GM12878 (cell line): ENCODE data around the gene ERC2. TPM values are rescaled to one million over a fixed set of nuclear protein-coding genes. Genes with fewer than 3 reads are reported as not detected.

Experiments used
- ATAC-seq: fragments of 200-7000 bp; cut with Tn5 transposase; 3 replicates; pipeline ENCODE4 v1.9.1; 2020; ENCODE audit warnings: mild to moderate bottlenecking, moderate library complexity
- BruUV-seq: library from RNA; stranded (reverse); fragments of 400-500 nt; replicated peaks from 2 replicates; lab custom pipeline; 2021; lab: Mats Ljungman, UMichigan
- CTCF ChIA-PET: fragments of 300-600 bp; sonication (Branson Sonifier 250); formaldehyde crosslinking; extraction: SDS; loops from one replicate; lab custom pipeline; 2021; ENCODE audit warnings: inconsistent platforms; lab: Yijun Ruan, JAX
- POLR2A ChIA-PET: fragments of 350-600 bp; formaldehyde crosslinking; extraction: SDS; loops from one replicate; lab custom pipeline; 2021; ENCODE audit warnings: inconsistent platforms; lab: Charles Lee
- RAD21 ChIA-PET: fragments of 300-600 bp; sonication (Branson Sonifier 250); formaldehyde crosslinking; loops from one replicate; lab custom pipeline; 2023; ENCODE audit warnings: antibody characterized with exemption; ENCODE audit not compliant: unreplicated experiment; lab: Charles Lee
- SMC1A ChIA-PET: fragments of 300-600 bp; sonication (Branson Sonifier 250); formaldehyde crosslinking; loops from one replicate; lab custom pipeline; 2023; ENCODE audit not compliant: unreplicated experiment, uncharacterized antibody; lab: Charles Lee
- DNase-seq: peaks from one replicate; pipeline ENCODE4 v3.0.0-alpha.2; 2011; ENCODE audit warnings: low read depth, low spot score
- FAIRE-seq: peaks from 3 replicates; lab custom pipeline; 2011; peaks lifted over from hg19 to GRCh38; lab: Jason Lieb, UNC
- H2AFZ ChIP-seq: 2 replicates; pipeline ENCODE4 v1.6.0; 2011; ENCODE audit warnings: low read depth, low read length, control low read depth; ENCODE audit not compliant: control insufficient read depth
- H3K27ac ChIP-seq: 2 replicates; pipeline ENCODE4 v1.5.1; 2011; ENCODE audit warnings: control low read depth; ENCODE audit not compliant: control insufficient read depth, insufficient read depth
- H3K27me3 ChIP-seq, 2 experiments: replicated peaks in 1 of 2; 2 replicates each; pipeline versions ENCODE4 v1.6.0 to v1.6.1; 2011; ENCODE audit warnings: low read length in 1 of 2; ENCODE audit not compliant: control insufficient read depth in 2 of 2, insufficient read depth in 2 of 2
- H3K36me3 ChIP-seq, 2 experiments: 2 replicates each; pipeline ENCODE4 v1.5.1; 2011; ENCODE audit warnings: low read length in 1 of 2; ENCODE audit not compliant: control insufficient read depth in 2 of 2, insufficient read depth in 2 of 2
- H3K4me1 ChIP-seq: 2 replicates; pipeline ENCODE4 v1.6.1; 2011; ENCODE audit warnings: mild to moderate bottlenecking, low read length, moderate library complexity, mixed read lengths; ENCODE audit not compliant: control insufficient read depth, insufficient read depth
- H3K4me2 ChIP-seq: 2 replicates; pipeline ENCODE4 v1.6.0; 2011; ENCODE audit warnings: control low read depth; ENCODE audit not compliant: control insufficient read depth, insufficient read depth
- H3K4me3 ChIP-seq: fragments of 200-600 bp; sonication (generic); 2 replicates; pipeline ENCODE4 v1.5.1; 2016
- H3K79me2 ChIP-seq: 2 replicates; pipeline ENCODE4 v1.6.0; 2011; ENCODE audit warnings: low read length; ENCODE audit not compliant: control insufficient read depth, insufficient read depth
- H3K9ac ChIP-seq: 2 replicates; pipeline ENCODE4 v1.8.0; 2011; ENCODE audit warnings: low read length, control low read depth, mixed read lengths; ENCODE audit not compliant: control insufficient read depth, insufficient read depth
- H3K9me3 ChIP-seq: replicated peaks from 3 replicates; pipeline ENCODE4 v1.5.1; 2011; ENCODE audit warnings: mild to moderate bottlenecking, low read length; ENCODE audit not compliant: control insufficient read depth, insufficient read depth
- H4K20me1 ChIP-seq: 2 replicates; pipeline ENCODE4 v1.6.0; 2011; ENCODE audit not compliant: control insufficient read depth, insufficient read depth
- BHLHE40 ChIP-seq, 2 experiments: fragments of 450-650 bp in 1 of 2; IDR thresholded peaks; 2 replicates each; pipeline ENCODE4 v1.6.1; 2011 to 2017; ENCODE audit warnings: low read depth in 2 of 2, borderline replicate concordance in 1 of 2, improper control_type of control experiment in 1 of 2, low read length in 1 of 2, mild to moderate bottlenecking in 1 of 2
- HDAC2 ChIP-seq: fragments of 200-600 bp; sonication (generic); IDR thresholded peaks from 2 replicates; pipeline ENCODE4 v1.6.1; 2017
- KLF5 ChIP-seq: fragments of 450-650 bp; IDR thresholded peaks from 2 replicates; pipeline ENCODE4 v1.6.1; 2014; ENCODE audit warnings: mild to moderate bottlenecking; ENCODE audit not compliant: partially characterized antibody
- MTA2 ChIP-seq: fragments of 450-650 bp; IDR thresholded peaks from 2 replicates; pipeline ENCODE4 v1.6.1; 2016; ENCODE audit warnings: low read depth, mild to moderate bottlenecking, moderate library complexity
- NR2C1 ChIP-seq: fragments of 450-650 bp; IDR thresholded peaks from 2 replicates; pipeline ENCODE4 v1.6.1; 2017; ENCODE audit warnings: antibody characterized with exemption, mild to moderate bottlenecking, moderate library complexity
- PRDM15 ChIP-seq: fragments of 450-650 bp; formaldehyde crosslinking; IDR thresholded peaks from 2 replicates; pipeline ENCODE4 v1.4.0; 2020; ENCODE audit warnings: mild to moderate bottlenecking, moderate library complexity
- RAD21 ChIP-seq: IDR thresholded peaks from 2 replicates; pipeline ENCODE4 v1.6.1; 2011; ENCODE audit warnings: mild to moderate bottlenecking, low read depth, low read length, moderate library complexity; ENCODE audit not compliant: insufficient read depth
- SUPT20H ChIP-seq: IDR thresholded peaks from 2 replicates; pipeline ENCODE4 v1.6.1; 2011; ENCODE audit warnings: low read depth, mild to moderate bottlenecking, low read length, moderate library complexity, borderline replicate concordance; ENCODE audit not compliant: control insufficient read depth
- USF2 ChIP-seq: IDR thresholded peaks from 2 replicates; pipeline ENCODE4 v1.6.1; 2011; ENCODE audit warnings: low read depth, low read length, improper control_type of control experiment, borderline replicate concordance
- YBX1 ChIP-seq: fragments of 450-650 bp; IDR thresholded peaks from 2 replicates; pipeline ENCODE4 v1.6.1; 2016; ENCODE audit warnings: antibody characterized with exemption
- WGBS: methylation state at CpG from one replicate; pipeline ENCODE4 v1.1.6; 2016; ENCODE audit warnings: low lambda C conversion rate; ENCODE audit not compliant: insufficient replicate concordance, insufficient coverage; ENCODE audit errors: missing lambda C conversion rate; 5-methylcytosine and 5-hydroxymethylcytosine counted together
- in situ Hi-C: fragments of 300-500 bp; cut with MboI; formaldehyde crosslinking; loops from 9 replicates; pipeline ENCODE4 v1.14.3; 2018; ENCODE audit warnings: mixed read lengths
- intact Hi-C: fragments of 100-400 bp; cut with micrococcal nuclease; formaldehyde crosslinking; loops from one replicate; pipeline ENCODE4 v1.14.2; 2022; ENCODE audit not compliant: unreplicated experiment
- polyA plus RNA-seq, 11 experiments: library from polyadenylated mRNA; depleted of rRNA in 4 of 11; unstranded in 6 of 11; stranded (reverse) in 5 of 11; fragments of >200 nt; fragmentation: Nextera tagmentation in 4 of 11; fragmentation: Illumina TruSeq in 1 of 11; extraction: Ambion mirVana in 4 of 11; extraction: Trizol in 1 of 11; gene quantifications; 1 replicate in 1 of 11; 2 replicates in 10 of 11; pipeline versions ENCODE4 v1.2.1 to v1.2.3, GENCODE V29; 2011 to 2016; ENCODE audit warnings: inconsistent platforms in 2 of 11, missing spikeins in 2 of 11, low read depth in 1 of 11
- total RNA-seq, 4 experiments: library from RNA; depleted of rRNA in 3 of 4; stranded (reverse); fragments of >200 nt in 3 of 4; fragmentation: Illumina TruSeq in 1 of 4; extraction: Trizol in 1 of 4; gene quantifications; 2 replicates each; pipeline versions ENCODE4 v1.2.1 to v1.2.3, GENCODE V29; 2013 to 2021
- TF ChIP-seq, protein P1 (sequence below): fragments of 450-650 bp; formaldehyde crosslinking; IDR thresholded peaks from 2 replicates; pipeline ENCODE4 v1.5.0; 2022; ENCODE audit warnings: mild to moderate bottlenecking, missing genetic modification characterization
- TF ChIP-seq, protein P2 (sequence below): fragments of 450-650 bp; IDR thresholded peaks from 2 replicates; pipeline ENCODE4 v1.6.1; 2016; ENCODE audit warnings: mild to moderate bottlenecking
- TF ChIP-seq, protein P3 (sequence below): fragments of 450-650 bp; IDR thresholded peaks from 2 replicates; pipeline ENCODE4 v1.6.1; 2014; ENCODE audit warnings: mild to moderate bottlenecking

Gene ERC2
- total and polyA plus RNA-seq, 10 of the 15 experiments (the other 5 are each of a cell fraction or from before 2014, with no cell fraction given) = 0.06 to 1.4 (median 0.12) TPM; not detected in 3

DNA sequence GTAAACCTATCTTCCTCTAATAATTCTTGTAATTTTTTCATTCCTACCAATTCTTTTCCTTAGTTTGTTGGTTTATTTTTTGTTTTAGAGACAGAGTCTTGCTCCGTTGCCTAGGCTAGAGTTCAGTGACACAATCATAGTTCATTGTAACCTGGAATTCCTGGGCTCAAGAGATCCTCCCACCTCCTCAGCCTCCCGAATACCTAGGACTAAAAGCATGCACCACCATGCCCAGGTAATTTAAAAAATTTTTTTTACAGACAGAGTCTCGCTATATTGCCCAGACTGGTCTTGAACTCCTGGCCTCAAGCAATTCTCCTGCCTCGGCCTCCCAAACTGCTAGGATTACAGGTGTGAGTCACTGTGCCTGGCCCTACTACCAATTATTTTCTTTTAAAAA lies 220.2 kb downstream of the ERC2 start:
- RAD21 ChIA-PET = no interaction called here
- Histone ChIP-seq H3K4me2 (no peak overlapping the region), H3K27ac (no peak overlapping the region), H4K20me1 (no peaks in the 10 kb centered on the region), H3K9ac (no peak overlapping the region), H3K79me2 (no peaks in the 10 kb centered on the region), H3K27me3 (no peaks in the 10 kb centered on the region), H3K4me1 (no peaks in the 10 kb centered on the region), H3K4me3 (no peak overlapping the region), H3K36me3 (no peaks in the 10 kb centered on the region), H2AFZ (no peak overlapping the region), H3K9me3 (no peaks in the 10 kb centered on the region)
- POLR2A ChIA-PET = no interaction called here
- 17% methylated on average over 4 of the region's 4 CpGs for WGBS
- no peak for DNase-seq
- no peak for FAIRE-seq
- intact Hi-C loops (no loop called here), in situ Hi-C loops (no loop called here)
- SMC1A ChIA-PET = no interaction called here
- CTCF ChIA-PET = no interaction called here
- no peak for ATAC-seq
- no peak for TF ChIP-seq BHLHE40 (IDR thresholded peaks at IDR 0.05; ENCODE audit: borderline replicate concordance in 1 of 2, low read depth in 2 of 2, low read length in 1 of 2)
- no peak for TF ChIP-seq MTA2
- TF ChIP-seq KLF5 = no peak
- TF ChIP-seq NR2C1 = no peak
- TF ChIP-seq, protein P1, sequence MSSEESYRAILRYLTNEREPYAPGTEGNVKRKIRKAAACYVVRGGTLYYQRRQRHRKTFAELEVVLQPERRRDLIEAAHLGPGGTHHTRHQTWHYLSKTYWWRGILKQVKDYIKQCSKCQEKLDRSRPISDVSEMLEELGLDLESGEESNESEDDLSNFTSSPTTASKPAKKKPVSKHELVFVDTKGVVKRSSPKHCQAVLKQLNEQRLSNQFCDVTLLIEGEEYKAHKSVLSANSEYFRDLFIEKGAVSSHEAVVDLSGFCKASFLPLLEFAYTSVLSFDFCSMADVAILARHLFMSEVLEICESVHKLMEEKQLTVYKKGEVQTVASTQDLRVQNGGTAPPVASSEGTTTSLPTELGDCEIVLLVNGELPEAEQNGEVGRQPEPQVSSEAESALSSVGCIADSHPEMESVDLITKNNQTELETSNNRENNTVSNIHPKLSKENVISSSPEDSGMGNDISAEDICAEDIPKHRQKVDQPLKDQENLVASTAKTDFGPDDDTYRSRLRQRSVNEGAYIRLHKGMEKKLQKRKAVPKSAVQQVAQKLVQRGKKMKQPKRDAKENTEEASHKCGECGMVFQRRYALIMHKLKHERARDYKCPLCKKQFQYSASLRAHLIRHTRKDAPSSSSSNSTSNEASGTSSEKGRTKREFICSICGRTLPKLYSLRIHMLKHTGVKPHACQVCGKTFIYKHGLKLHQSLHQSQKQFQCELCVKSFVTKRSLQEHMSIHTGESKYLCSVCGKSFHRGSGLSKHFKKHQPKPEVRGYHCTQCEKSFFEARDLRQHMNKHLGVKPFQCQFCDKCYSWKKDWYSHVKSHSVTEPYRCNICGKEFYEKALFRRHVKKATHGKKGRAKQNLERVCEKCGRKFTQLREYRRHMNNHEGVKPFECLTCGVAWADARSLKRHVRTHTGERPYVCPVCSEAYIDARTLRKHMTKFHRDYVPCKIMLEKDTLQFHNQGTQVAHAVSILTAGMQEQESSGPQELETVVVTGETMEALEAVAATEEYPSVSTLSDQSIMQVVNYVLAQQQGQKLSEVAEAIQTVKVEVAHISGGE (CRISPR knock-in tag) = no peak
- TF ChIP-seq, protein P2, sequence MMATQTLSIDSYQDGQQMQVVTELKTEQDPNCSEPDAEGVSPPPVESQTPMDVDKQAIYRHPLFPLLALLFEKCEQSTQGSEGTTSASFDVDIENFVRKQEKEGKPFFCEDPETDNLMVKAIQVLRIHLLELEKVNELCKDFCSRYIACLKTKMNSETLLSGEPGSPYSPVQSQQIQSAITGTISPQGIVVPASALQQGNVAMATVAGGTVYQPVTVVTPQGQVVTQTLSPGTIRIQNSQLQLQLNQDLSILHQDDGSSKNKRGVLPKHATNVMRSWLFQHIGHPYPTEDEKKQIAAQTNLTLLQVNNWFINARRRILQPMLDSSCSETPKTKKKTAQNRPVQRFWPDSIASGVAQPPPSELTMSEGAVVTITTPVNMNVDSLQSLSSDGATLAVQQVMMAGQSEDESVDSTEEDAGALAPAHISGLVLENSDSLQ = no peak
- no peak for TF ChIP-seq HDAC2
- TF ChIP-seq RAD21 = no peak
- TF ChIP-seq SUPT20H = no peak
- no peak for TF ChIP-seq USF2
- TF ChIP-seq PRDM15 (CRISPR knock-in tag) = no peak
- TF ChIP-seq YBX1 = no peak
- TF ChIP-seq, protein P3, sequence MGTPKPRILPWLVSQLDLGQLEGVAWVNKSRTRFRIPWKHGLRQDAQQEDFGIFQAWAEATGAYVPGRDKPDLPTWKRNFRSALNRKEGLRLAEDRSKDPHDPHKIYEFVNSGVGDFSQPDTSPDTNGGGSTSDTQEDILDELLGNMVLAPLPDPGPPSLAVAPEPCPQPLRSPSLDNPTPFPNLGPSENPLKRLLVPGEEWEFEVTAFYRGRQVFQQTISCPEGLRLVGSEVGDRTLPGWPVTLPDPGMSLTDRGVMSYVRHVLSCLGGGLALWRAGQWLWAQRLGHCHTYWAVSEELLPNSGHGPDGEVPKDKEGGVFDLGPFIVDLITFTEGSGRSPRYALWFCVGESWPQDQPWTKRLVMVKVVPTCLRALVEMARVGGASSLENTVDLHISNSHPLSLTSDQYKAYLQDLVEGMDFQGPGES = no peak
- no TSS peak for BruUV-seq
